Measurements from ENCODE around the gene GATB.

DNA sequence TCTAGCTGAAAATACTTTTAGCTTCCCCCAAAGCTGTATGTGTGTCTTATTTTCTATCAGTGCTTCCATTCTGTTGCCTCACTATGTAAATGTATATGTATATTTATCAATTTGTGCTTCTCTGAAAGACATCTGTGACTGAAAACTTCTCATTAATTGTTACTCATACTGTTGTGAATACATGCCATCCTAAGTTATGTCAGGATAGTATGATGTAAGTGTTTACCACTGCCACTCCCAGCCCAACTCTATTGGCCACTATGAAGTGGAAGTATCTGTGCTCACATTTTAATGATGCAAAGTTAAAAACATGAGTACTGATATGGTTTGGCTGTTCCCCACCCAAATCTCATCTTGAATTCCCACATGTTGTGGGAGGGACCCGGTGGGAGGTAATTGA is 24.4 kb downstream of the GATB start:
- TF ChIP-seq, protein P1, sequence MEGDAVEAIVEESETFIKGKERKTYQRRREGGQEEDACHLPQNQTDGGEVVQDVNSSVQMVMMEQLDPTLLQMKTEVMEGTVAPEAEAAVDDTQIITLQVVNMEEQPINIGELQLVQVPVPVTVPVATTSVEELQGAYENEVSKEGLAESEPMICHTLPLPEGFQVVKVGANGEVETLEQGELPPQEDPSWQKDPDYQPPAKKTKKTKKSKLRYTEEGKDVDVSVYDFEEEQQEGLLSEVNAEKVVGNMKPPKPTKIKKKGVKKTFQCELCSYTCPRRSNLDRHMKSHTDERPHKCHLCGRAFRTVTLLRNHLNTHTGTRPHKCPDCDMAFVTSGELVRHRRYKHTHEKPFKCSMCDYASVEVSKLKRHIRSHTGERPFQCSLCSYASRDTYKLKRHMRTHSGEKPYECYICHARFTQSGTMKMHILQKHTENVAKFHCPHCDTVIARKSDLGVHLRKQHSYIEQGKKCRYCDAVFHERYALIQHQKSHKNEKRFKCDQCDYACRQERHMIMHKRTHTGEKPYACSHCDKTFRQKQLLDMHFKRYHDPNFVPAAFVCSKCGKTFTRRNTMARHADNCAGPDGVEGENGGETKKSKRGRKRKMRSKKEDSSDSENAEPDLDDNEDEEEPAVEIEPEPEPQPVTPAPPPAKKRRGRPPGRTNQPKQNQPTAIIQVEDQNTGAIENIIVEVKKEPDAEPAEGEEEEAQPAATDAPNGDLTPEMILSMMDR (IDR thresholded peaks at IDR 0.05; ENCODE audit: insufficient read depth, low read length), result no peak
- TF ChIP-seq GABPA (IDR thresholded peaks at IDR 0.05; ENCODE audit: low read depth), result no peak
- no peak for TF ChIP-seq POLR2AphosphoS5 (IDR thresholded peaks at IDR 0.05; ENCODE audit: low read depth)
- TF ChIP-seq REST (IDR thresholded peaks at IDR 0.05; ENCODE audit: insufficient replicate concordance, low read depth), result no peak

All from HL-60 (cell line).